NCI-H82 (cell line): Measurements from ENCODE around the gene ZNF652.
"Not testable (repeated sequence)": the region's sequence is repeated elsewhere in the genome, so short reads cannot be mapped to it uniquely, and the experiment has no call there.

Experiments
- DNase-seq: peaks from one replicate; lab custom pipeline; 2025; lab: John Stamatoyannopoulos, UW

Gene ZNF652

DNA sequence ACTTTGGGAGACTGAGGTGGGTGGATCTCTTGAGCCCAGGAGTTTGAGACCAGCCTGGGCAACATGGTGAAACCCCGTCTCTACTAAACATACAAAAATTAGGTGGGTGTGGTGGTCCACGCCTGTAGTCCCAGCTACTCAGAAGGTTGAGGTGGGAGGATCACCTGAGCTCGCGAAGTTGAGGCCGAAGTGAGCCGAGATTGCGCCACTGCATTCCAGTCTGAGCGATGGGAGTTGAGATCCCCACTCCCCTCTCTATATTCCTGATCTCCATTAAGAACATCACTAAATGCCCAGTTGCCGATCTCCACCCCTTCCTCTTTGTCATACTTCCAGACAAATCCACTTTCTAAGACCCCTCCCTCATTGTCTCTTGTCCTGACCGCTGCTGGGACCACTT, 24.3 kb upstream of the ZNF652 start:
- DNase-seq: no peak

DNA sequence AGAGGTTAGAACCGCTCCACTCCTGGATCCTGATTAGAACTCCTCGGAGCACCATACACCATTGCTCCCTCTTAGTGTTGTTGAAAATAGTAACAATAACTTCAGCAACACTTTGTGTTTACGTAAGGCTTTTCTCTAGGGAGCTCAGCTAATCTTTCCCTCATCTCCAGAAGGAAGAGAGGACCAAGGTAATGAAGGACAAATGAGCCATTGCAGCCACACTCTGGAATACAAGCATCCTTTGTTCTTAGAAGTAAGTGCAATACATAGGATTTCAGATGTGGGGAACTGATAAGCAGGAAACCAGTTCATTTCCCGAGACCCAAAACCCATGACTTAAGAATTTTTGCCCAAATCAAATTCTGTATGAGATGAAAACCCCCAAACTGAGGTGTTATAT, 22.9 kb upstream of the ZNF652 start:
- DNase-seq: no peak

GRCh38 chr17:49383060-49383459, 21.0 kb upstream of the ZNF652 start:
- no peak for DNase-seq

GRCh38 chr17:49382556-49382955, 20.5 kb upstream of the ZNF652 start:
- DNase-seq: no peak

GRCh38 chr17:49381793-49382192, 19.7 kb upstream of the ZNF652 start:
- DNase-seq: no peak

DNA sequence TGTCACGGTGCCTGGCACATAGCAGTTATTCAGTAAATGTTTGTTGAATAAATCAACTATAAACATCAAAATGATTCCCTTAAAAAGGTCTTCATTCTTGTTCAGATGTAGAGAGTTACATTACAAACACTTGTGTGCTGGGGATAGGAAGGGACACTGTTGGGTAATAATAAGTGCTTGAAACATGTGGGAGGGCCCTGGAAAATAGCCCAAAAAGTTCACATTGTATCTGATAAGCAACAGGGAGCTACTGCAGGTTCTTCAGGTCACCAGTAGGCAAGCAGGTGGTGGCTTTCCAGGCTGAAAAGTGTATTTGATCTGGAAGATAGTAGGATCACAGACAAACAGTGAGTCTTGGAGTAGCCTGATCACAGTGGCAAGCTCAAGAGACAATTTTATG, 19.0 kb upstream of the ZNF652 start:
- no peak for DNase-seq

DNA sequence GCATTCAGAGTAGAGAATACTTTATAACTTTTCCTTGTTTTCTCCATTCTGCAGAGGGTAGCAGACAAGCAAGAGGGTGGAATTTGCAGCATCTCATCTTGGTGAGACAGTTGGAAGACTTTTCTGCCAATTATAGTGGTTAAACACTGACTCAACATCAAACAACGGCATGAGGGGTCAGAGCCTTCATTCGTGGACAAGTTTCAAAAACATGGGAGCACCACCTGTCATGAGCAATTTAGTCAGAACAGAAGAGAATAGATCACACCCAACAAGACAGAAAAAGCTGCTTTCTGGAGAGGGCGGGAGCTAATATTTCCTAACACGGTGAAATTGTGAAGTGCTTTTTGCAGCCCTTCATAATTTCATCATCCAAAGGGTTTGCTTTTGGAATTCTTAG, 17.9 kb upstream of the ZNF652 start:
- no peak for DNase-seq

DNA sequence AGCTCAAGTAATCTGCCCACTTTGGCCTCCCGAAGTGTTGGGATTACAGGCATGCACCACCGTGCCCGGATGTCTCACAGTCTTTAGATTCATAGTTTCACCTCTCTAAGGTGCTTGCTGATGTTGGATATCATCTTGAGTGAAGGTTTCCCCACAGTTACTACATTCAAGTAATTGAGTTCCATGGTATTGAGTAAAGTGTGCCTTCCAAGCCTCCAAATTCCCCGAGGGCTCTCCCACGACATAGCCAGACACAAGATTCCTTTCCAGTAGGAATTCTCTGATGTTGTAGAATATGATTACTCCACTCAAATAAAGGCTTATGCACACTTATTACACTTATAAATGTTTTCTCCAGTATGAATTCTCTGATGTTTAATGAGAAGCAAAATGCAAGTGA, 16.3 kb upstream of the ZNF652 start:
- no peak for DNase-seq

- no peak for DNase-seq
These were observed 13.5 kb upstream of the ZNF652 start for GRCh38 chr17:49375544-49375943.

DNA sequence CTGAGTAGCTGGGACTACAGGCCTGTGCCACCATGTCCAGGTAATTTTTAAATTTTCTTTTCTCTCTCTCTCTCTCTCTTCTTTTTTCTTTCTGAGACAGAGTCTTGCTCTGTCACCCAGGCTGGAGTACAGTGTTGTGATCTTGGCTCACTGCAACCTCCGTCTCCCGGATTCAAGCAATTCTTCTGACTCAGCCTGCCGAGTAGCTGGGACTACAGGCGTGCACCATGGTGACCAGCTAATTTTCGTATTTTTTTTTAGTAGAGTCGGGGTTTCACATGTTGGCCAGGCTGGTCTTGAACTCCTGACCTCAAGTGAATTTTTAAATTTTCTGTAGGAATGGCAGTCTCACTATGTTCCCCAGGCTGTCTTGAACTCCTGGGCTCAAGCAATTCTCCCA, 11.1 kb upstream of the ZNF652 start:
- no peak for DNase-seq

DNA sequence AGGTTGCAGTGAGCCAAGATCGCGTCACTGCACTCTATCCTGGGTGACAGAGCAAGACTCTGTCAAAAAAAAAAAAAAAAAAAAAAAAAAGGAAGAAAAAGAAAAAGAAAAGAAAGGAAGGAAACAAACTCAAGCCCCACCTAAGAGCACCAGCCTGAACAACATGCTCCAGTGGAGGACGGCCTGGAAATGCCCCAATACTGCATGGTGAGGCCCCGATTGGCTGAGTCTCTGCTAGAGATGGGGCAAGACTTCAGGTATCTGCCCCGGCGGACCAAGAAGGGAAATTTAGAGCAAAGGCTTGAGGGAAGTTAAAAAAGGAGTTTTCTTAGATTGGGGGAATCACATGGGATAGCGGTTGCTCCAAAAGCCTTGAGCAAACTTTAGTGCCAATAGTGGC, 10.4 kb upstream of the ZNF652 start:
- no peak for DNase-seq

GRCh38 chr17:49370971-49371834, 9.2 kb upstream of the ZNF652 start:
- peak; percentile 52 for DNase-seq

DNA sequence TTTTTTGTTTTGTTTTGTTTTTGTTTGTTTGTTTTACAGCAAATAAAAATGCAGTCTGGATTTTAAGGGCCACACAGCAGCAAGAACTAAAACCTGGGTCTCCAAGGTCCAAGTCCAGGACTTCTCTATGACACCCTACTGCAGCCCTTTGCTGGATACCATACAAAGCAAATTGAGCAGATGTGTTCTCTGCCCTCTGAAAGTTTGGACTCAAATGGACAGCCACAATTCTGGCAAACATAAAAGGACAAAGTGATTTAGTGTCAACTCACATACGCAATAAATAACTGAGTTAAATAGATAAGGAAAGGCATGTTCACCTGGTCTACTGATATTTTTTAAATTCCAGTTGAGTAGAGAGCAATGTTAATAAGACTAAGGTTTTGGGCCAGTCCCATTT, 7.7 kb upstream of the ZNF652 start:
- DNase-seq: no peak

DNA sequence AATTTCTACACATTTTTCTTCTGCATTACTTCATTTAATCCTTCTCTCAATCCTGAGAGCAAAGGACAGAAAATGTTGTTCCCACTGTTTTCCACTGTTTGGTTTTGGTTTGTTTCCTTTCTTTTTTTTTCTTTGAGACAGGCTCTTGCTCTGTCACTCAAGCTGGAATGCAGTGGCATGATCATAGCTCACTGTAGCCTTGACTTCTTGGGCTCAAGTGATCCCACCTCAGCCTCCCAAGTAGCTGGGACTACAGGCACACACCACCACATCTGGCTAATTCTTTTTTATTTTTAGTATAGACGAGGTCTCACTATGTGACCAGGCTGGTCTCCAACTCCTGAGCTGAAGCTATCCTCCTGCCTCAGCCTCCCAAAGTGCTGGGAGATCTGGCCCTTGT, 7.0 kb upstream of the ZNF652 start:
- DNase-seq: no peak

- DNase-seq: peak; percentile 71
These were observed 3.6 kb upstream of the ZNF652 start for GRCh38 chr17:49365667-49366066.

- DNase-seq: not testable (repeated sequence)
These were observed 3.1 kb upstream of the ZNF652 start for GRCh38 chr17:49365126-49365525.

- no peak for DNase-seq
These were observed 2.1 kb upstream of the ZNF652 start for GRCh38 chr17:49364119-49364518.

DNA sequence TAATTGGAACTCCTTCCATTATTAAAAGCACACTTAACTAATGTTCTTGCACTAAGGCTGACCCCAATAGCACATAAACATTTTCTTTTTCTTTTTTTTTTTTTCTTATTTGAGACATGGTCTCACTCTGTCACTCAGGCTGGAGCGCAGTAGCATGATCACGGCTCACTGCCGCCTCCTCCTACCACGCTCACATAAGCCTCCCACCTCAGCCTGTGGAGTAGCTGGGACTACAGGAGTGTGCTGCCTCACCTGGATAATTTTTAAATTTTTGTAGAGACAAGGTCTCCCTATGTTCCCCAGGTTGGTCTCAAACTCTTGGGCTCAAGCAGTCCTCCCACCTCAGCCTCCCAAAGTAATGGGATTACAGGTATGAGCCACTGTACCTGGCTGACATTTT, 1.2 kb upstream of the ZNF652 start:
- no peak for DNase-seq

DNA sequence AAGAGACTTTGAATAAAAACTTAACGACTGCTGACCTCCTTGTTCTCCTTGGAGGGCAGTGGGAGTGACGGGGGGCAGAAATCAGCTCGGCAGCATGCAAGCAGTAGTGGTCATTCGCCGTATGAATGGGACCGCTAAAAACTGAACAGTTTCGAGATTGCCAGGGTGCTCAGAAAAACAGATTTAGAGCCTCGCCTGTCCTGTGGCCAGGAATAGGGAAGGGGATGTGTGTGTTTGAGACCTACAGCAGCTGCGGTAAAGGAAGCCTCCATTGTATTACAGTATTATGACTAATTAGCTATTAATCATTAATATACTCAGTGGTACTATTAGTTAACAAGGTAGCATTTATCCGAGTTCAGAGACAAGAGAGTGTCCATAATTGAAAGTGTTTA, 670 bp upstream of the ZNF652 start:
- DNase-seq: no peak

DNA sequence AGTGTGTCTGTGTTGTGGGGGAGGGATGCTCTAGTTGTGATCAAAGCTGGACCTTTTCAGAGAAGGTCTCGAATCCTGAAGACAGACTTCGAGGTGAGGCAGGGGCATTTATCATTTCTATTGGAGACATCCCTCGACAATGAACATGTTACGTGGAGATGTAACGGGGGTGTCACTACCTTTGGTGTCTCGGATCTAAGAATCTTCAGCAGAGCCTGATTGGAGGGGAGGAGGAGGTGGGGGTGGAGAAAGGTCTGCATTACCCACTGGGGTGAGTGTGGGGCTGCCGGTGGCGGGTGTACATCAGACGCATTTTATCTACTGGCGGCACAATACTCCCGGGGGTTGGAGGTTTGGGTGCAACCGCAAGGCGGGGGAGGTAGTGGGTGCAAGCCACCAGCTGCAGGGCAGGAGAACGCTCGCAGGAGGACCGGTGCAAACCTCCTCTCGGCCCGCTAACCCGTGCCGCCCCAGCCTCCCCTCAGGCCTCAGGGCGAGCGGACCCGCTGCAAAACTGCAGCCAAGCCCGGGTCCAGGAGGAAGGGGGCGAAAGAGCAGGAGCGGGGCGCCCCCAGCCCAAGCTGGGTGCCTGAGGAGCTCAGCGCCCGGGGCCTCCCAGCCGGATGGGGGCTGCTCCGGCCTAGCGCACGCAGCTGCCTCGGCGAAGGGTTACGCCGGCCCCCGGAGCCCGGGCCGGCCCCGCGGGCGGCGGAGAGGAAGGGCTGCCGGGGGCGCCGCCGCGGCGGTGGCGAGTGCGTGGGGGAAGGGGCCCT, 735 bp downstream of the ZNF652 start:
- DNase-seq: peak; percentile 84

DNA sequence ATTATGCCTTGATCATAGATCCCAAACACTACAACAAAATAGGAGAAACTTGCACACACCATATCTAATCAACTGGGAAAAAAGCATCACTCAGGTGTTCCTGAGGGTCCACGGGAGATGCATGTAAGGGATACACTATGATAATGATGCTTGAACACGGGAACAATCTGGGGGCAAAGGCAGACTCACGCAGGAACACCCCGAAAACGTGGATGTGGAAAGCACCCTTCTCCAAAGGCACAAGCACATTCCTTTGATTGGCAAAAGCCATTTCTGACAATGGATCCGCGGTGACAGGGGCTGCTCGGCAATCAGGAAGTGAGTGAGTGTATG, 1.3 kb downstream of the ZNF652 start:
- DNase-seq: no peak

- peak; percentile 50 for DNase-seq
These were observed 1.9 kb downstream of the ZNF652 start for GRCh38 chr17:49359990-49360795.
